ENCODE results near the gene VPS11.

The VPS11 gene

GRCh38 chr11:119110439-119110838, 42.8 kb downstream of the VPS11 start:
- POLR2A ChIA-PET = interaction anchor here (0.7 to 4.7 kb wide), 3 partner anchors 9 to 16 kb away, joined by 3 to 41 read pairs (median 5); partner anchors contain the start of genes DPAGT1 and HINFP
- TF ChIP-seq, protein P1, sequence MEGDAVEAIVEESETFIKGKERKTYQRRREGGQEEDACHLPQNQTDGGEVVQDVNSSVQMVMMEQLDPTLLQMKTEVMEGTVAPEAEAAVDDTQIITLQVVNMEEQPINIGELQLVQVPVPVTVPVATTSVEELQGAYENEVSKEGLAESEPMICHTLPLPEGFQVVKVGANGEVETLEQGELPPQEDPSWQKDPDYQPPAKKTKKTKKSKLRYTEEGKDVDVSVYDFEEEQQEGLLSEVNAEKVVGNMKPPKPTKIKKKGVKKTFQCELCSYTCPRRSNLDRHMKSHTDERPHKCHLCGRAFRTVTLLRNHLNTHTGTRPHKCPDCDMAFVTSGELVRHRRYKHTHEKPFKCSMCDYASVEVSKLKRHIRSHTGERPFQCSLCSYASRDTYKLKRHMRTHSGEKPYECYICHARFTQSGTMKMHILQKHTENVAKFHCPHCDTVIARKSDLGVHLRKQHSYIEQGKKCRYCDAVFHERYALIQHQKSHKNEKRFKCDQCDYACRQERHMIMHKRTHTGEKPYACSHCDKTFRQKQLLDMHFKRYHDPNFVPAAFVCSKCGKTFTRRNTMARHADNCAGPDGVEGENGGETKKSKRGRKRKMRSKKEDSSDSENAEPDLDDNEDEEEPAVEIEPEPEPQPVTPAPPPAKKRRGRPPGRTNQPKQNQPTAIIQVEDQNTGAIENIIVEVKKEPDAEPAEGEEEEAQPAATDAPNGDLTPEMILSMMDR (IDR thresholded peaks at IDR 0.05; ENCODE audit: control extremely low read depth, extremely low read depth, low read depth, missing control alignments) = no peak
- no peak for DNase-seq (ENCODE audit: extremely low spot score)
- CTCF ChIA-PET = interaction anchor here (1.1 to 2.8 kb wide), 5 partner anchors 10 to 213 kb away, joined by 3 to 29 read pairs (median 8); partner anchors contain the start of genes CBL and HINFP

- ChIA-PET POLR2A (interaction anchor here (0.6 to 1.0 kb wide), 2 partner anchors 10 to 207 kb away, joined by 3 to 4 read pairs; partner anchors contain the start of gene HINFP), CTCF (interaction anchor here (1.1 to 2.4 kb wide), 6 partner anchors 10 to 212 kb away, joined by 3 to 15 read pairs (median 6); partner anchors contain the start of genes CBL and HINFP)
- DNase-seq (ENCODE audit: extremely low spot score) = no peak
- TF ChIP-seq, protein P1 (IDR thresholded peaks at IDR 0.05; ENCODE audit: control extremely low read depth, extremely low read depth, low read depth, missing control alignments) = no peak
Observed at GRCh38 chr11:119111361-119111925, 43.8 kb downstream of the VPS11 start.

GRCh38 chr11:119112314-119113020, 44.8 kb downstream of the VPS11 start:
- no peak for DNase-seq (ENCODE audit: extremely low spot score)
- TF ChIP-seq, protein P1 (IDR thresholded peaks at IDR 0.05; ENCODE audit: control extremely low read depth, extremely low read depth, low read depth, missing control alignments) = no peak
- CTCF ChIA-PET = interaction anchor here (0.7 to 2.4 kb wide), 8 partner anchors 9 to 226 kb away, joined by 3 to 15 read pairs (median 6); partner anchors contain the start of gene HINFP
- POLR2A ChIA-PET = interaction anchor here (0.6 to 1.2 kb wide), 3 partner anchors 10 to 206 kb away, joined by 3 to 4 read pairs (median 4); partner anchors contain the start of gene DPAGT1

- DNase-seq (ENCODE audit: extremely low spot score) = no peak
- ChIA-PET POLR2A (no interaction called here), CTCF (no interaction called here)
- TF ChIP-seq, protein P1 (IDR thresholded peaks at IDR 0.05; ENCODE audit: control extremely low read depth, extremely low read depth, low read depth, missing control alignments) = no peak
Observed at GRCh38 chr11:119113716-119114115, 46.1 kb downstream of the VPS11 start.

- ChIA-PET POLR2A (no interaction called here), CTCF (no interaction called here)
- DNase-seq (ENCODE audit: extremely low spot score) = no peak
- TF ChIP-seq, protein P1 (IDR thresholded peaks at IDR 0.05; ENCODE audit: control extremely low read depth, extremely low read depth, low read depth, missing control alignments) = no peak
Observed at GRCh38 chr11:119114351-119114750, 46.7 kb downstream of the VPS11 start.

DNA sequence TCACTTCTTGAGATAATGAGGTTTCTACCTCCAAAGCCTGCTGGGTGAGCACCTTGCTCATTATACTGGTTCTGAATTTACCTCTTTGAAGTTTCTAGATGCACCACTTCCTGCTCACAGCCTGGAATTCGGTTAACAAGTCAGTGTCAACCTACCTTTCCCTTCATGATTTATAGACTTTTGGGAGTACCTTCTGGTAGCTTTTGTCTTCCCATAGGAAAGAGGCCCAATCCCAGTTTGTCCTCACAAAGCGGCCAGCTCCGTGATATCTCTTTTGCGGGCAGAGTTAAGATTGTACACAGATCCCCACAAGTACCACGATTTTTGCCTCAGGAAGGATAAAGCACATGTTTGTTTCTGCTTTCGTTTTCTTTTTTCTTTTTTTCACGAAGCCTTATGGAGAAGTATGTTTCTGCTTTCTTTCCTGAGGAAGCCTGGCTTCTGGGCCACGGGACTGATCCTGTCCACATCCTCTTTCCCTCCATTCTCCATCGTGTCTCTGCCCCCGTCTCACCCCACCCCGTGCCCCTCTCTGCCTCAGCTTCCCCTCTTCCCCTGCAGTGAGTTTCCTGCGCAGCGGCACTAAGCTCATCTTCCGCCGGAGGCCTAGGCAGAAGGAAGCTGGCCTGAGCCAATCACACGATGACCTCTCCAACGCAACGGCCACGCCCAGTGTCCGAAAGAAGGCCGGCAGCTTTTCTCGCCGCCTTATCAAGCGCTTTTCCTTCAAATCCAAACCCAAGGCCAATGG, 48.0 kb downstream of the VPS11 start:
- POLR2A ChIA-PET = interaction anchor here (0.6 to 1.1 kb wide), 2 partner anchors 21 to 221 kb away, joined by 3 to 5 read pairs; a partner anchor contains a TSS
- DNase-seq (ENCODE audit: extremely low spot score) = no peak
- TF ChIP-seq, protein P1 (IDR thresholded peaks at IDR 0.05; ENCODE audit: control extremely low read depth, extremely low read depth, low read depth, missing control alignments) = no peak
- CTCF ChIA-PET = interaction anchor here (1.0 to 1.3 kb wide), 3 partner anchors 14 to 91 kb away, joined by 3 read pairs; partner anchors contain the start of genes CBL and DPAGT1

Data from GM10248 (cell line).